Activated naive CD4-positive, alpha-beta T cell treated with anti-CD3 and anti-CD28 coated beads, Interleukin-2, amount 50 U/mL, for 16 hours (primary cell): ENCODE data around the gene AGAP1.

ENCODE experiments used
- DNase-seq: peaks from one replicate; pipeline ENCODE4 v3.0.0-alpha.2; 2020

The AGAP1 gene

GRCh38 chr2:235983016-235983415, 489.2 kb downstream of the AGAP1 start:
- no peak for DNase-seq

GRCh38 chr2:235984552-235984951, 490.7 kb downstream of the AGAP1 start:
- no peak for DNase-seq

- no peak for DNase-seq
Measured at GRCh38 chr2:235986361-235986760, 492.5 kb downstream of the AGAP1 start.

GRCh38 chr2:235988271-235989015, 494.6 kb downstream of the AGAP1 start:
- no peak for DNase-seq

GRCh38 chr2:235989591-235989990, 495.7 kb downstream of the AGAP1 start:
- DNase-seq, result no peak

GRCh38 chr2:235990344-235990743, 496.5 kb downstream of the AGAP1 start:
- DNase-seq, result no peak

GRCh38 chr2:235992024-235992423, 498.2 kb downstream of the AGAP1 start:
- DNase-seq, result no peak

- DNase-seq, result no peak
Measured at GRCh38 chr2:235996419-235996818, 502.6 kb downstream of the AGAP1 start.

- no peak for DNase-seq
Measured at GRCh38 chr2:235999011-235999410, 505.2 kb downstream of the AGAP1 start.

GRCh38 chr2:236001166-236001828, 507.5 kb downstream of the AGAP1 start:
- DNase-seq, result no peak

GRCh38 chr2:236001854-236002253, 508.0 kb downstream of the AGAP1 start:
- DNase-seq, result no peak

- no peak for DNase-seq
Measured at GRCh38 chr2:236008006-236008405, 514.2 kb downstream of the AGAP1 start.

- DNase-seq, result no peak
Measured at GRCh38 chr2:236008857-236009256, 515.0 kb downstream of the AGAP1 start.

GRCh38 chr2:236010920-236011685, 517.3 kb downstream of the AGAP1 start:
- DNase-seq, result no peak

- no peak for DNase-seq
Measured at GRCh38 chr2:236012155-236012554, 518.3 kb downstream of the AGAP1 start.

GRCh38 chr2:236014408-236015131, 520.7 kb downstream of the AGAP1 start:
- no peak for DNase-seq

GRCh38 chr2:236015171-236015570, 521.3 kb downstream of the AGAP1 start:
- no peak for DNase-seq

- DNase-seq, result no peak
Measured at GRCh38 chr2:236016496-236016895, 522.7 kb downstream of the AGAP1 start.

- no peak for DNase-seq
Measured at GRCh38 chr2:236017446-236017845, 523.6 kb downstream of the AGAP1 start.

- no peak for DNase-seq
Measured at GRCh38 chr2:236019434-236019833, 525.6 kb downstream of the AGAP1 start.

- no peak for DNase-seq
Measured at GRCh38 chr2:236021499-236022057, 527.7 kb downstream of the AGAP1 start.

GRCh38 chr2:236022128-236022527, 528.3 kb downstream of the AGAP1 start:
- no peak for DNase-seq

- DNase-seq, result no peak
Measured at GRCh38 chr2:236025892-236026291, 532.0 kb downstream of the AGAP1 start.
